ENCODE measurements around the gene FARP1.

DNA sequence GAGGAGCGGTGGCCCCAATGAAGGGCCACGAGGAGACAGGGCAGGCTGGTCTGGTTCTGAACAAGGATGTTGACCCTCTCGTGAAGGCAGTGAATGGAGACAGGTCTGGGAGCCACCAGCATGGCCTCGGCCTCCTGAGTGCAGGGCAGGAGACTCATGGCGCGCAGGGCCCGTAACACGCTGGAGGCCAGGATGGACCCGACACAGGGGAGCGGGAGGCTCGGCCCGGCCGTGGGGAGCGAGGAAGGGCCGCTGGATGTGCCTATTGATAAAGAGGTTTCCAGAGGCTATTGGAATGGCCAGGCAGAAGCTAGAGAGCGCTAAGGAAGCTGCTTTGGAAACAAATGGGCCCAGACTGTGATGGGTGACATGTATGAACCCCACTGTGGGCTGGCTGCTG is 301.5 kb downstream of the FARP1 start:
- TF ChIP-seq, protein P1, sequence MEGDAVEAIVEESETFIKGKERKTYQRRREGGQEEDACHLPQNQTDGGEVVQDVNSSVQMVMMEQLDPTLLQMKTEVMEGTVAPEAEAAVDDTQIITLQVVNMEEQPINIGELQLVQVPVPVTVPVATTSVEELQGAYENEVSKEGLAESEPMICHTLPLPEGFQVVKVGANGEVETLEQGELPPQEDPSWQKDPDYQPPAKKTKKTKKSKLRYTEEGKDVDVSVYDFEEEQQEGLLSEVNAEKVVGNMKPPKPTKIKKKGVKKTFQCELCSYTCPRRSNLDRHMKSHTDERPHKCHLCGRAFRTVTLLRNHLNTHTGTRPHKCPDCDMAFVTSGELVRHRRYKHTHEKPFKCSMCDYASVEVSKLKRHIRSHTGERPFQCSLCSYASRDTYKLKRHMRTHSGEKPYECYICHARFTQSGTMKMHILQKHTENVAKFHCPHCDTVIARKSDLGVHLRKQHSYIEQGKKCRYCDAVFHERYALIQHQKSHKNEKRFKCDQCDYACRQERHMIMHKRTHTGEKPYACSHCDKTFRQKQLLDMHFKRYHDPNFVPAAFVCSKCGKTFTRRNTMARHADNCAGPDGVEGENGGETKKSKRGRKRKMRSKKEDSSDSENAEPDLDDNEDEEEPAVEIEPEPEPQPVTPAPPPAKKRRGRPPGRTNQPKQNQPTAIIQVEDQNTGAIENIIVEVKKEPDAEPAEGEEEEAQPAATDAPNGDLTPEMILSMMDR (IDR thresholded peaks at IDR 0.05; ENCODE audit: insufficient read depth, low read length, poor library complexity, severe bottlenecking) = no peak
- no peak for TF ChIP-seq EZH2phosphoT487 (conservative IDR thresholded peaks at IDR 0.05; ENCODE audit: low read length)

Measured in SU-DHL-6 (cell line).